Inflammatory macrophage treated with lipopolysaccharide for 4 hours (primary cell): ENCODE results near the gene TRIM45.
"Not testable (repeated sequence)": the region's sequence is repeated elsewhere in the genome, so short reads cannot be mapped to it uniquely, and the experiment has no call there.

ENCODE experiments used
- DNase-seq: peaks from one replicate; pipeline ENCODE4 v3.0.0-alpha.2; 2020

Gene TRIM45

DNA sequence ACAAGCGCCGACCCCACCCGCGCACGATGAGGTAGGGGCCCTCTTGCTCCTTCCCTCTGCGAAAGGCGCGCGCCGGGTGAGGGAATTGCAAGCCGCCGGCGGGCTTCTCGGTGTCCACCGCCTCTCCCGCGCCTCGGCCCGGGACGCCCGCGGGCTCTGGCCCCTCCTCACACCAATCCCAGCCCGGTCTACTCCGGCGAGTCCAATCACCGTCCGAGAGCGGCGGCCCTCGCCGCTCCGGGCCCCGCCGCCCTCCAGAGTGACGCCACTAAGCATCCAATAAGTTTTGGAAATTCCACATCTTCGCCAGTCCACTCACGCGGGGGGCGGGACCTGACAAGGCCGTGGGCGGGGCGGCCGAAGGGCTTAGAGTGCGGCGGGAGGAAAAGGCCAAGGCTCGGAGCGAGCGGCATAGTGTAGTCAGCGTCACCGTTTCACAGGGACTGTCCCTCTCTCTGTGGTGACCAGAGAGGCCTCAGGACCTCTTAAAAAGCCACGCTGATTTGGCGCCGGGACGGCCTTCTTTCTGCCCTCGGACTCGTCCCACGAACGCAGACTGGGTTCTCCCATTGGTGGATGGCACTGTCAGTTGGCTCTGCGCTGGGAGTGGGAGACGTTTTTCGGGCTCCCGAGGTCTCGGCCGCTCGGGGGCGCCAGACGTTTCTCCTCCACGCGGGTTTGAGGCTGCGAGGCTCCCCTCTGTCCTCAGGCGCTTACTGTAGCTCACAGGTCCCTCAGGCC lies at the start of gene TRIM45:
Gene TRIM45 (minus strand): TSS at position 161 of the 741 bp plus-strand sequence. CDS start 548 bp downstream, outside the sequence.
- DNase-seq = peak; percentile 98

DNA sequence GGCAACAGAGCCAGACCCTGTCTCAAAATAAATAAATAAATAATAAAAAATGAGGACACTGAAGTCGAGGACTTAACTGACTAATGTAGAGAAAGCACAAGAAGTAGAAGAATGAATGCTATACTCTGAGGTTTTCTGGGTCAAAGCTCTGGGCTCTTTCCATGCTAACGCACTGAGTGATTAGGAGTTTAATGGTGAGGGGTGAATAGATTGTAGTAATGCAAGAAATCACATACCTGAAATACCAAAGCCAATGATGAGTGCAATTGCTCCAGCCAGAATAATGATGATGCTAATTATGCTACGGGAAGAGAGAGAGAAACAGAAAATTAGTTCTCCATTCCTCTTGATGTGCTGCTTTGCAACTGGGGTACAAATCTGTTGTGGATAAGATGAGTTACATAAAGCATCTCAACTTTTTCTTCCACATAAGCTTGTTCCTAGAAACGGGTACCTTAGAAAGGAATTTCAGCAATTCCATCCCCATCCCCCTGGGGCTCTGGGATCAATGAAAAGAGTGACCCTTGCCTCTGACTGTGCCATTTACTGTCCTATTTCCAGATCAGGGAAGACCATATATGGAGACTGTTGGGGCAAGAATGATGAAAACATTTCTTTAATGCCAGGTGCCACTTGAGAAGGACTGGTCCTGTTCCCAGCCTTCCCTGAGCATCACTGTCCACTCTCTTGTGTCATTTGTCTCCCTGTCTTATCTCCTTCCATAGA lies 48.5 kb upstream of the TRIM45 start:
- DNase-seq = no peak

DNA sequence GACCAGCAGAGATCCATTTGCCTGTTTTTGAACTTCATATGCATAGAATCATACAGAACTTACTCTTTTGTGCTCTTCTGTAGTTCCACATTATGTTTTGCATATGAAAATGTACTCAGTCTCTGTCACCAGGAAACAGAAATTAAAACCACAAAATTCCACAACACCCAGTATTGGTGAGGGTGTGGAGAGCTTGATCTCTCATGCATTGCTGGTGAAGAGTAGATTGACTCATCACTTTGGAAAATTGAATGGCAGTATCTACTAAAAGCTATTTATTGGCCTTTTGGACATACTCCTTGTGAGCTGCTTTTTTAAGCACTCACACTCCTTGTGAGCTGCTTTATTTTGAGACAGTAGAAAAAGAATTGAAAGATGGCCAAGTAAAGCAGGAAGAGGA lies 45.9 kb upstream of the TRIM45 start:
- no peak for DNase-seq

DNA sequence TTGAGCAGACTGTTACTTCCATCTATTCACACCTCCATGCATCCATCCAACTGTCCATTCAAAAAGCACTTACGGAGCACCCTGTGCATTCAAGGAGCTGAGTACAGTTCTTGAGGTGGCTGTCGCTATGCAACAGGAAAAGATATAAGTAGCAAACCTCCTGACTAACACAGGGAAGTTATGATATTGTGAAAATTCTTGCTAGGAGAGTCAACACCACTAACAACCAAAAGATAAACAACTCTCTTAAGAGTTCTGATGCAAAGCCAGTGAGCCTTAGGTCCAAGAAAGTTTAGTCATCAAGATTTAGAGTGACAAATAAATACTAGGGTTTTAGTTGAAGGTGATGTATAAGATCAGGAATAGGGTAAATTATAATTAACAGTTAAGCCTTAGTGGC lies 44.5 kb upstream of the TRIM45 start:
- DNase-seq = no peak

DNA sequence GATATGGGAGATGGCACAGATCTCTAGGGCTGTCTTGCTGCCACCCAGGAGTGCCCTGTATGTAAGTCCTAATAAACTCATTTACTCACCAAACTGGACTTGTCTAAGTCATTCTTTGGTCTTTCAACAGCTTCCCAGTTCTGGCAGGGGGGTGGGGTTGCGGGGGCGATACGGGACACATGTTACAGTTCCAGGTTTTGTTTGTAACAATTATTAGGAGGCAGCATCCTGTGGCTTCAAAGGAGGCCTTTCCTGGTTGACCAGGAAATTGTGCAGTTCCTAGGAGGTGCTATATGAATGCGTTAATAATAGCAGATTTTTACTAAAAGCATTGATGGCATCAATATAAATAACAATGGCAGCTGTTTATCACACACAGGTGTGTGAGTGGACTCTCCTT lies 42.7 kb upstream of the TRIM45 start:
- no peak for DNase-seq

GRCh38 chr1:117162816-117163215 lies 41.3 kb upstream of the TRIM45 start:
- no peak for DNase-seq

DNA sequence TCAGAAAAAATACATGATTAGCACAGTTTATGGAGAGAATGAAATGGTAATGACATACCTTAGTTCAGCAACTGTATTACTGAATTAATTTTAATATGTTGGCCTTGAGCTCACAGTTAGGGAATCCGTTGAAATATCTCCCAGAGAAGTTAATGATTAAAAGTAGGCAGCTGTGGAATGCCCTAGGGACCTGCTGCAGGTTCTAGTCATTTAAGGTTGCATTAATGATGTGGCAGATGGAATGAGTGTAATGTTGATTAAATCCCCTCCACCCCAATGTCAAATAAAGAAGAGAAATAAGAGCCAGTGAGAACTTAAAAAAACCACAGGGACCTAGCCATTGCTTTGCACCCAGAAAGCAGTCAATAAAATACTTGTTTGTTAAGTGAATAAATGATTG lies 40.3 kb upstream of the TRIM45 start:
- DNase-seq = no peak

GRCh38 chr1:117151305-117151704 lies 29.8 kb upstream of the TRIM45 start:
- not testable (repeated sequence) for DNase-seq

GRCh38 chr1:117150316-117150715 lies 28.8 kb upstream of the TRIM45 start:
- DNase-seq = no peak

GRCh38 chr1:117147856-117148588 lies 26.5 kb upstream of the TRIM45 start:
- no peak for DNase-seq

GRCh38 chr1:117147341-117147831 lies 25.8 kb upstream of the TRIM45 start:
- DNase-seq = no peak

DNA sequence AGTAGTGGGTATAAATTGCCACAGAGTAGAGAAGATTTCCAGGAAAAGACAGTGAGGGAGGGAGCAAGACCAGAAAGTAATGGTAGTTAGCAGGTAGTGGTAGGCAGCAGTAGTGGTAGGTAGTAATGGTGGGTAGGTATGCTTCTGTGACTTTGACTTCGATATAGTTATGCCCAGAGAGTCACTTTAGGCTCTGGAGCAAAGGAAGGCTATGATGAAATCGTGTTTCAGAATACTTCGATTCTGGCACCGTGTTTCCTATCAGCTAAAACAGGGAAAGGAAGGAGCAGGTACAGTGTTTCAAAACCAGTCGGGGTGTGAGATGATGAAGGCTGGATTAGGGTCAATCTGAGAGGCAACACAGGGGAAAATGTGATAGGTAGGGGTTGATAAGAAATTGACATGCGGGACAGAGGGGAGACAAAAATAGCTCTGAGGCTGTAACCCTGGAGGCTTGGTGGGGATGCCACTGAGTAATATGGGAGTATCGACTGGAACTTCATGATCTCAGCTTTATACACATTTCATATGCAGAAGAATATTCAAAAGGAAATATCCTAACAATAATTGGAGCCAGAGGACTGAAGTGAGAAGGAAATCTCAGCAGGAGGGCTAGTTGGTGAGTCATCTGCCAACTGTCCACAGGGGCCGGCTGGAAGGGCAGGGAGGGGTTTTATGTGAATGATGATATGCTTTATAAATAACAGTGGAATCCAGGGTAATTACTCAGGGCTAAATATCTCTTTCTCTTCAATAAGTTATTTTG lies 25.2 kb upstream of the TRIM45 start:
- no peak for DNase-seq

GRCh38 chr1:117146072-117146471 lies 24.5 kb upstream of the TRIM45 start:
- no peak for DNase-seq

DNA sequence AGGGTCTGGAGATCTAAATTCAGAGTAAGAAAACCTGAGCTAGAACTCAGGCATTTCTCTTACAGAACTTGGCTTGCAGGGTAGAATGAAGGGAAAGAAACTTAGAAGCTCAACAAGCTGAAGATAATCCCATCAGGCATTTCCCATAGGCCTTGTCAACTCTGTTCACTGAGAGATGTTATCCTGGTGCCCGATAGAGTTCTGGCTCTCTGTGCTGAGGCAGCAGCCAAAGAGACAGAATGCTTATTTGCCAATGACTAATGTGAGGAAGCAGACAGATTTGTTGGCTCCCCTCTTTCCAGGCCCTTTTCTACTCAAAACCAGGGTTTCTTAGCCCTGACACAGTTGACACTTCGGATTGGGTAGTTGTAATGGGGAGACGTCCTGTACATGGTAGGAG lies 22.3 kb upstream of the TRIM45 start:
- DNase-seq = no peak

DNA sequence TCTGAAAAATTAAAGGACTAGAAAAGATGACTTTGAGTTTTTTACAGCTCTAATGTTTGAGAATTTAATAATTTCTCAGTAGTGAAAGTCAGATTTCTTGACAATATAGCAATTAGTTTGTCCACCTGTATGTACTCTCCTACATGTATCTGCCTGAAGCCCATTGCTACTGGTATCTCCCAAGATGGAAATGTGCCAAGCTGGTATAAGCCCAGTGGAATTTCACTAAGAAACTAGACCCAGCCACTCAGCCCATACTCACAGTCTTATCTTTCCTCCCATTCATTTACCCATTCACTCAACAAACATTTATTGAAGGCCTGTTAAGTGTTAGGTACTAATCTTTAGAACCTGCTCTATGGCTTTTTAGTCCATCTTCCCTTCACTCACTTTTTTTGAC lies 21.6 kb upstream of the TRIM45 start:
- DNase-seq = no peak

DNA sequence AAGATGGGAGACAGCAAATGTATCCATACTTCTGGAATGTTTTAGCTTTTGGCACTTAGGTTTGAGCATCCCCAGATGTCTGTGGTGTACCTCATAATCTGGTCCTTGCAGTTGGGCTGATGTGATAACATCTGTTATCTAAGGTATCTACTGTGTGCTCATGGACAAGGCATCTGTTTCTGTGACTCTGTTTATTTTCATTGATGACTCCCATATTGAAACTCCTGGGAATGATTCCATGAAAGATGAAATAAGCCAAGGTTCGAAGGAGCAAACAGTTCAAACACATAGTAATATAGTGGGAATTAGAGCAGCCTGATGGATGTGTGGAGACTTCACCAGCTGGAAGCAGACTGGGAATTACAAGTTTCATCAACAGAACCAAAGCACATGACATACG lies 20.7 kb upstream of the TRIM45 start:
- no peak for DNase-seq

DNA sequence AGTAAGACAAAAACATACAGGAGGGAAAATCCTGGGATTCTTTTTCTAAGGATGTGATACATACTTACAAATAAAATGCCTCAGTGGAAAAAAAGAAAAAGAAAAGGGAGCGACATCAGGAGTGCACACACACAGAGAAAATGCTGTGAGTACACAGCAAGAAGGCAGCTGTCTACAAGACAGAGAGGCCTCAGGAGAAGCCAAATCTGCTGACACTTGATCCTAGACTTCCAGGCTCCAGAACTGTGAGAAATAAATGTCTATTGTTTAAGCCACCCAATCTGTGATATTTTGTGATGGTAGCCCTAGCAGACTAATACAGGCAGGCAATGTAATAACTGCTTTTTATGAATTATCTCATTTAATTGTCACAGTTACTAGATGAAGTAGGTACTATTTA lies 17.0 kb upstream of the TRIM45 start:
- DNase-seq = no peak

GRCh38 chr1:117138106-117138505 lies 16.6 kb upstream of the TRIM45 start:
- DNase-seq = no peak

DNA sequence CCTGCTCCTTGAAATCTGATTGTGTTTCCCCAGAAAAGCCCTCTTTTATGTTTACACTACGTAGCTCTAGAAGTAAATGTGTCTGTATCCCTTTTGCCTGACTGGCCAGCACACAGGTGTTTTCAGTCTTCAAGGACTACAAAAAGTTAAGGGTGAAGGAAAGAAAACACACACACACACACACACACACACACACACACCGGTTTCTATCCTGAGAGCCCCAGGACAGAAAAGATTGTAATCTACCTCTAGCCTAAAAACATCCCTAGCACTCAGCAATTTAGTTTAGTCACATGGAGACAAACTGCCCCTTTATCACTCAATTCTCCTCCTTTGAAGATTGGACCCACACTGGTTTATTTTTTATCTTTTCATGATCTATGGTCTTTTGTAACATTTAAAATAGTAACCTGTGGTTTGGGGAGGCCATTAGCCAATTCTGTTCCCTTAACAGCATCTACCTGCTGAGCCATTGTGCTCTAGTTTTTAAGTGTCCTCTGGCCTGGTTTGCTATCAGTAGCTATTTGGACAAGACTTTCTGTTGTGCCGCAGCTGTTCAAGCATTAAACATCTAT lies 15.8 kb upstream of the TRIM45 start:
- no peak for DNase-seq

- no peak for DNase-seq
Observed at GRCh38 chr1:117136749-117137148, 15.2 kb upstream of the TRIM45 start.

GRCh38 chr1:117135329-117135728 lies 13.8 kb upstream of the TRIM45 start:
- no peak for DNase-seq

DNA sequence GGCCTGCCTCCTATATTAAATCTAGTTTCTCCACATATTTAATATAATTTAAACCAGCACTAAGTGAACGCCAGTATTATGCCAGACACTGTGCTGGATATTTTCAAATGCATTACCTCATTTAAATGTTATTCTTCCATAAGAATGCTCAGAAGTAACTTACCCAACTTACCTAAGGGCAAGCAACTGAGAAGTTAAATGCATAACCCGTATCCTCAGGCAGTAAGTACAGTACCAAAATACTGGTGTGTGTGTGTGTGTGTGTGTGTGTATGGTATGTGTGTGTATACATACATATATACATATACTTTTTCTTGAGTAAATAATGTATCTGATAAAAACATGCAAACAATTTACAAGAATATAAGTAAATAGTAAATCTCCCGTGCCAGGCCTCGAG lies 9.0 kb upstream of the TRIM45 start:
- DNase-seq = no peak
